NT2/D1 (cell line): ENCODE measurements around the gene CISD2.
"Not testable (repeated sequence)": the region's sequence is repeated elsewhere in the genome, so short reads cannot be mapped to it uniquely, and the experiment has no call there.

Source experiments
- DNase-seq: peaks from one replicate; pipeline ENCODE4 v3.0.0-alpha.2; 2011; ENCODE audit warnings: low read depth, low spot score
- H3K27me3 ChIP-seq: 2 replicates; pipeline ENCODE4 v1.6.0; 2011; ENCODE audit warnings: mild to moderate bottlenecking; ENCODE audit not compliant: insufficient read length, insufficient read depth
- H3K36me3 ChIP-seq: 2 replicates; pipeline ENCODE4 v1.6.1; 2011; ENCODE audit warnings: mild to moderate bottlenecking, low read length, mixed read lengths; ENCODE audit not compliant: insufficient read depth, insufficient read length
- H3K4me1 ChIP-seq: 2 replicates; pipeline ENCODE4 v1.5.1; 2011; ENCODE audit not compliant: insufficient read depth, insufficient read length
- H3K4me3 ChIP-seq: 2 replicates; pipeline ENCODE4 v1.5.1; 2011; ENCODE audit warnings: low read depth; ENCODE audit not compliant: insufficient read length
- H3K9ac ChIP-seq: 2 replicates; pipeline ENCODE4 v1.6.0; 2011; ENCODE audit warnings: low read depth; ENCODE audit not compliant: insufficient read length
- H3K9me3 ChIP-seq: 2 replicates; pipeline ENCODE4 v1.5.1; 2011; ENCODE audit warnings: mild to moderate bottlenecking, low read length; ENCODE audit not compliant: insufficient read depth
- SUZ12 ChIP-seq: IDR thresholded peaks from 2 replicates; pipeline ENCODE4 v1.6.1; 2011; ENCODE audit not compliant: insufficient read length, insufficient read depth; ENCODE audit errors: extremely low read depth
- YY1 ChIP-seq: IDR thresholded peaks from 2 replicates; pipeline ENCODE4 v1.6.1; 2011; ENCODE audit not compliant: insufficient read length, insufficient read depth
- ZNF274 ChIP-seq: IDR thresholded peaks from 2 replicates; pipeline ENCODE4 v1.6.1; 2011; ENCODE audit warnings: mild to moderate bottlenecking, low read depth, low read length

Gene CISD2

GRCh38 chr4:102869569-102870197 is 891 bp downstream of the CISD2 start:
- no peak for TF ChIP-seq ZNF274
- TF ChIP-seq SUZ12, result no peak
- no peak for TF ChIP-seq YY1
- no peaks in the 10 kb centered on the region for H3K4me1 ChIP-seq
- H3K9ac ChIP-seq, result peak overlapping the region; percentile 84
- H3K9me3 ChIP-seq, result peaks cover under 1% of the 10 kb centered on the region; the same call in 1 of the 2 replicates
- H3K4me3 ChIP-seq, result peak overlapping the region; percentile 69
- peaks cover 9% of the 10 kb centered on the region for H3K36me3 ChIP-seq
- H3K27me3 ChIP-seq, result no peaks in the 10 kb centered on the region
- DNase-seq, result no peak

GRCh38 chr4:102871772-102872171 is 3.0 kb downstream of the CISD2 start:
- H3K4me3 ChIP-seq, result no peak overlapping the region
- H3K9ac ChIP-seq, result no peak overlapping the region
- H3K27me3 ChIP-seq, result no peaks in the 10 kb centered on the region
- no peak for DNase-seq
- TF ChIP-seq YY1 (no peak), ZNF274 (no peak), SUZ12 (no peak)
- peaks cover 17% of the 10 kb centered on the region for H3K36me3 ChIP-seq
- peaks cover 22% of the 10 kb centered on the region for H3K9me3 ChIP-seq
- no peaks in the 10 kb centered on the region for H3K4me1 ChIP-seq

- not testable (repeated sequence) for H3K4me1 ChIP-seq, DNase-seq
- H3K36me3 ChIP-seq, result peaks cover 27% of the 10 kb centered on the region
These were observed 8.8 kb downstream of the CISD2 start for GRCh38 chr4:102877477-102878106.

GRCh38 chr4:102878349-102878748 is 9.6 kb downstream of the CISD2 start:
- not testable (repeated sequence) for H3K27me3 ChIP-seq, H3K4me1 ChIP-seq, DNase-seq, H3K4me3 ChIP-seq, H3K9ac ChIP-seq
- peaks cover 32% of the 10 kb centered on the region for H3K9me3 ChIP-seq
- peaks cover 23% of the 10 kb centered on the region for H3K36me3 ChIP-seq

More at GRCh38 chr4:102877477-102878106, 8.8 kb downstream of the CISD2 start:
- not testable (repeated sequence) for H3K4me3 ChIP-seq, H3K27me3 ChIP-seq, H3K9ac ChIP-seq
- H3K9me3 ChIP-seq, result peaks cover 32% of the 10 kb centered on the region

- H3K4me3 ChIP-seq, result no peak overlapping the region
- no peak for DNase-seq
- no peaks in the 10 kb centered on the region for H3K4me1 ChIP-seq
- H3K9ac ChIP-seq, result no peak overlapping the region
- peaks cover 23% of the 10 kb centered on the region for H3K36me3 ChIP-seq
- no peaks in the 10 kb centered on the region for H3K27me3 ChIP-seq
- TF ChIP-seq SUZ12 (no peak), YY1 (no peak), ZNF274 (no peak)
- peaks cover 32% of the 10 kb centered on the region for H3K9me3 ChIP-seq
These were observed 10.1 kb downstream of the CISD2 start for GRCh38 chr4:102878901-102879300.

- H3K4me1 ChIP-seq, result no peaks in the 10 kb centered on the region
- no peak overlapping the region for H3K9ac ChIP-seq
- DNase-seq, result no peak
- TF ChIP-seq YY1 (no peak), SUZ12 (no peak), ZNF274 (no peak)
- no peak overlapping the region for H3K4me3 ChIP-seq
- H3K27me3 ChIP-seq, result no peaks in the 10 kb centered on the region
- H3K9me3 ChIP-seq, result peaks cover 15% of the 10 kb centered on the region; the same call in 1 of the 2 replicates
- H3K36me3 ChIP-seq, result peaks cover 10% of the 10 kb centered on the region
These were observed 12.6 kb downstream of the CISD2 start for GRCh38 chr4:102881343-102881742.

GRCh38 chr4:102883278-102883677 is 14.5 kb downstream of the CISD2 start:
- H3K9ac ChIP-seq, result no peak overlapping the region
- H3K9me3 ChIP-seq, result no peaks in the 10 kb centered on the region
- H3K27me3 ChIP-seq, result no peaks in the 10 kb centered on the region
- no peak overlapping the region for H3K4me3 ChIP-seq
- peaks cover 3% of the 10 kb centered on the region for H3K36me3 ChIP-seq
- TF ChIP-seq YY1, result no peak
- no peak for TF ChIP-seq ZNF274
- TF ChIP-seq SUZ12, result no peak
- no peaks in the 10 kb centered on the region for H3K4me1 ChIP-seq
- no peak for DNase-seq

GRCh38 chr4:102888570-102888969 is 19.8 kb downstream of the CISD2 start:
- not testable (repeated sequence) for H3K9ac ChIP-seq, H3K27me3 ChIP-seq, H3K36me3 ChIP-seq, DNase-seq, H3K4me3 ChIP-seq, H3K9me3 ChIP-seq, H3K4me1 ChIP-seq

GRCh38 chr4:102889866-102890265 is 21.1 kb downstream of the CISD2 start:
- not testable (repeated sequence) for DNase-seq, H3K27me3 ChIP-seq, H3K9me3 ChIP-seq

GRCh38 chr4:102896547-102896946 is 27.8 kb downstream of the CISD2 start:
- H3K27me3 ChIP-seq, H3K4me1 ChIP-seq, H3K9ac ChIP-seq, H3K9me3 ChIP-seq, H3K36me3 ChIP-seq, DNase-seq, H3K4me3 ChIP-seq: not testable (repeated sequence)

More at GRCh38 chr4:102889866-102890265, 21.1 kb downstream of the CISD2 start:
- not testable (repeated sequence) for H3K36me3 ChIP-seq, H3K4me1 ChIP-seq, H3K4me3 ChIP-seq, H3K9ac ChIP-seq

GRCh38 chr4:102897610-102898009 is 28.8 kb downstream of the CISD2 start:
- H3K36me3 ChIP-seq, H3K9ac ChIP-seq, H3K27me3 ChIP-seq, H3K9me3 ChIP-seq, DNase-seq, H3K4me1 ChIP-seq, H3K4me3 ChIP-seq: not testable (repeated sequence)
